ENCODE data around the gene GAD1.

GAD1 gene

DNA sequence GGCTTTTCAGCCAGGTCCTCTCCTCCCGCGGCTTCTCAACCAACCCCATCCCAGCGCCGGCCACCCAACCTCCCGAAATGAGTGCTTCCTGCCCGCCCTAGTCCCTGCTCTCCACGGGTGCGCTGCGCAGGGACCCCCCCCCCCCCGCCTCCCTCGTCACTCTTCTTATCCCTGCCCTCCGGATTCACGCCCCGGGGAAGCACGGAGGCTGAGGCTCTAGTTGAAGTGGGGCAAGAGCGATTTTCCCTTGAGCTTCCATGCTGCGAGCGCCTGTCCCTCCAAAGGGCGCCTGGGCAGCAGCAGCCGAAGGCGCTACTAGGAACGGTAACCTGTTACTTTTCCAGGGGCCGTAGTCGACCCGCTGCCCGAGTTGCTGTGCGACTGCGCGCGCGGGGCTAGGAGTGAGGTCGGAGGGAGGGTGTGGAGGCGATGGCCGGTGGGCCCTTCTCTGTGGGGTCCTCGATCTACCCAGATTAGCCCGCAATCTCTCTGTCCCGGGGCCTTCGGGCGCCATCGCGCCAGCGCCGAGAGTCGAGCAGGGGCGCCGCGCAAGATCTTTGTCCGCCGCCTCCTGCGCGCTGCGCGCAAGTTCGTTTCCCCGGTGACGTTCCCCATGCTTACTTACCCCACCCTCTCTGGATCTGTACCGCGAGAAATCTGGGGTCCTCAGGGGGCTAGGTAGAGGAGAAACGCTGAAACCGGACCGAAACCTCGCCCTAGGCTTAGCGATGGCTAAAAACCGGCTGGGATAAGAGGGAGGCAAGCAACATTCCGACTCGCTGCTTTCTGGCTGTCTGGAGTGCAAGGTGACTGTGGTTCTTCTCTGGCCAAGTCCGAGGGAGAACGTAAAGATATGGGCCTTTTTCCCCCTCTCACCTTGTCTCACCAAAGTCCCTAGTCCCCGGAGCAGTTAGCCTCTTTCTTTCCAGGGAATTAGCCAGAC is 677 bp downstream of the GAD1 start:
- in situ Hi-C loops (cut with MboI; ENCODE audit: low sequenced_read_pairs): loop anchor here (25.0 kb wide), 1 partner anchor 405 kb away; no protein-coding TSS in a partner anchor

DNA sequence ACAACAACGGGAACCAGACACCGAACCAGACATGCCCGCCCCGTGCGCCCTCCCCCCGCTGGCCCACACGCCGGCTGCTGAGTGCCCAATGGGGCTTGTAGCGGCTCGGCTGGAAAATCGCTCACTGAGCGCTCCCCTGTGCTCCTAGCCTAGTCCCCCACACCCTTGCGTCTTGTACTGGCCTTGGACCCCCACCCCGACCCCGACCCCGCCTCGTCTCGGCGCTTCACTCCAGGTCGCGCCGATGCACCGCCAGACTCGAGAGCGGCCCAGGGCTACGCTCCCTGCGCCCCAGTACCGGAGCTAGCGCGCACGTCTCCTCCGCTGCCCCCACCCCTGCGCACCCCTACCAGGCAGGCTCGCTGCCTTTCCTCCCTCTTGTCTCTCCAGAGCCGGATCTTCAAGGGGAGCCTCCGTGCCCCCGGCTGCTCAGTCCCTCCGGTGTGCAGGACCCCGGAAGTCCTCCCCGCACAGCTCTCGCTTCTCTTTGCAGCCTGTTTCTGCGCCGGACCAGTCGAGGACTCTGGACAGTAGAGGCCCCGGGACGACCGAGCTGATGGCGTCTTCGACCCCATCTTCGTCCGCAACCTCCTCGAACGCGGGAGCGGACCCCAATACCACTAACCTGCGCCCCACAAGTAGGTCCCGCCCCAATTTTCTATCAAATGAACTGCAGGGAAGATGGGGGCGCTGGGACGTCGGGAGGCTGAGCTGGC is 1.5 kb downstream of the GAD1 start:
- in situ Hi-C loops (cut with MboI; ENCODE audit: low sequenced_read_pairs): loop anchor here (25.0 kb wide), 1 partner anchor 406 kb away; no protein-coding TSS in a partner anchor

DNA sequence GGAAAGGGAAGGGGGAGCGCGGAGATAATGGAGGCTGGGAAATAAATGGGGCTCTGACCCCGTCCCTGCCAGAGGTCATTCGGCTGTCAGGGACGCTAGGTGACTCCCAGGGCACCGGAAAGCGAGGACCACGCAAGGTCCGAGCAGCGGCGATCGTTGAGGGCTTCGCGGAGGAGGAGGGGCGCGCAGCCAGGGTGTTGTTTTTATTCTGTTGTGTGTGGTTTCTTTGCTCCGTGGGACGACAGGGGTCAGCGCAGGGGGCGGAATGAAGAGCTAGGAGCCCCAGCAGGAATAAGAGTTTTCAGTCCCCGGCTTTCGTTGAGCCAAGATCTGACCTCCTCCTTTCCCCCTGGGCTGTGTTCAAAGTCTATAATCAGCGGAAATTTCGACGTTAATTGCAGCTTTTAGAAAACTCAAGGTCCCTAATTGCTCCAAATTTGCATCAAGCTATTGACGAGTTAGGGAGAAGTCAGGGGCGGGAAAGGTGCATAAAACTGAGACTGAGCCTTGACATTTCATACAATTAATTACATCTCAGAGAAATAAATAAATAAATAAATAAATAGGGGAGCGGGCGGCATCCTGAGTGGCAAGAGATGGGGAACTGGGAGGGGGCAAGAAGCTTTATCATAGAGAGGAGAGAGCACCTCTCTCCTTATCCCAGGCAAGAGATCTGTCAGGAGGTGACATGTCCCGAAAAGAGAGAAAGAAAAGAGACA is 2.2 kb downstream of the GAD1 start:
- in situ Hi-C loops (cut with MboI; ENCODE audit: low sequenced_read_pairs): loop anchor here (25.0 kb wide), 1 partner anchor 407 kb away; no protein-coding TSS in a partner anchor

DNA sequence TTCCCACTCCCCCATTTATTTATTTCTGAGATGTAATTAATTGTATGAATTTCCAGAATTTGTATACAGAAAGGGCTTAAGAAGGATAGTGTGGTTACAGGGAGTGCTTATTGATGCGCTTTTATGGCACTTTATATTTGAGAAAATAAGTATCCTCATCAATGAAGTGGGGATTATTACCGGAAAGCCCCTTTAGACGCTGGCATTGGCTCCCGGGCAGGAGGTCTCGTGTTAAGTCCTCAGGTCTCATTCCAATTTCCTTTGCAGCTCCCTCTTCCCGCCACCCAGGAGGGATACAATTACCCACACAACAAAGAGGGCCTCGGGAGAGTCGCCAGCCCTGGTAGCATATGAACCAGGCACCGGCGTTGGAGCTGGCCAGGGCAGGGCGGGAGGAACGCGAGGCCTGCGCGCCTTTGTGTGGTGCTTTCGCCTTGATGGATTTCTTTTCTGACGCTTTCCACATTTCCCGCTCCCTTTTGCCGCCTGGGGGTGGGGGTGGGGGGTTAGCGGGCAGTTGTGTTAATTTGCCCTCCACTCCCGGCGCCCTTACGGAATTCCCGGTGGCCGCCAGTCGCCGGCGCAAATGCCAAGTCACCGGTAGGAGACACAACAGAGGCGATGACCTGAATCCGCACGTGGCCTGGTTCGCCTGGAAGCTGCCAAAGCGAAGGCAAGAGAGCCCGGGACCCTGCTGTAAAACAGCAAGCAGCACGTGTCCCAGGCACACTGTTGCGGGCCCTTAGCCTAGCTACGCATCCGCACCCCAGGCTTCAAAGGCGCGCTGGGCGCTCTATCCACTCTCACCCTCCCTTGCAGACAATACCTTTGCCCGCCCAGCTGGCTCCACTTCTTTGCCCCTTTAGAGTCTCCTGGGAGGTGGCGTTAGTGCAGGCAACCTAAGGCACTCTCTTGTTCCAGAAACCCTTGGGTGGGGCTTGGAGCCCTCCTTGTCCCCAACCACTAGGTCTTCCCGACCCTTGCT is 3.3 kb downstream of the GAD1 start:
- in situ Hi-C loops (cut with MboI; ENCODE audit: low sequenced_read_pairs): loop anchor here (25.0 kb wide), 1 partner anchor 408 kb away; no protein-coding TSS in a partner anchor

DNA sequence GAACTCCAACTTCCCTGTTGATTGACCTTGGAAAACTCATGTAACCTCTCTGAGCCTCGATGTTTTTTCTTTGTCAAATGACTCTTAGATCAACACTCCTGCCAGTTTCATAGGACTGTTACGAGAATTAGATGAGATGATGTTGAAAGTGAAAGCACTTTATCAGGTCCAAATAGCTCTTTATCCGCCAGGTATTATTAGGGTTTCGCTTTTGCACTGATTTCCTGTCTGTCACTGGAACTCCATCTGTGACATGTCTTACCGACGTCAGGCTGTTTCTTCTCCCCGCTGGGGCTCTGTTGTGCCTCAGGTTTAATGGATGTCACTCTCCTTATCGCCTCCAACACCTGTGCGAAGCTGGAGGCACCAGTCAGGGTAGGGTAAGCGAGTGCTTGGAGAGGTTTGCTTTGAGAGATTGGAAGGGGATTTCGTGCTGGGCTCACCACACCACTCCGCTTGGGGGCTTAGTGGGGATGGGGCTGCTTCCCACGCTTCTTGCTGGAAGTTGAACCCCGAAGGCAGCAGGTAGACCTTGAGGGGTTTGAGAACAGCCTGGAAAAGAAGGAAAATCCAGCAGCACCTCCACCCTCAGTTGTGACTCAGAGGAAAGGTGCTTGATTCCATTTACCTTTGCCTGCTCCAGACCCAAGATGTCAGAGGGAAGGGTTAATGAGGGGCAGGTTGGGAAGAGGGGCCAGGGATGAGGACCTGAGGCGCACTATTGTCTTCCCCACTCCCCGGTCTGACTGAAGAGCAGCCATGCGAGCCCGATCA is 4.3 kb downstream of the GAD1 start:
- in situ Hi-C loops (cut with MboI; ENCODE audit: low sequenced_read_pairs): loop anchor here (25.0 kb wide), 1 partner anchor 409 kb away; no protein-coding TSS in a partner anchor

- in situ Hi-C loops (cut with MboI; ENCODE audit: low sequenced_read_pairs): loop anchor here (25.0 kb wide), 1 partner anchor 409 kb away; no protein-coding TSS in a partner anchor
Measured at GRCh38 chr2:170821531-170822289, 5.0 kb downstream of the GAD1 start.

- in situ Hi-C loops (cut with MboI; ENCODE audit: low sequenced_read_pairs): loop anchor here (25.0 kb wide), 1 partner anchor 410 kb away; no protein-coding TSS in a partner anchor
Measured at GRCh38 chr2:170822290-170823087, 5.8 kb downstream of the GAD1 start.

DNA sequence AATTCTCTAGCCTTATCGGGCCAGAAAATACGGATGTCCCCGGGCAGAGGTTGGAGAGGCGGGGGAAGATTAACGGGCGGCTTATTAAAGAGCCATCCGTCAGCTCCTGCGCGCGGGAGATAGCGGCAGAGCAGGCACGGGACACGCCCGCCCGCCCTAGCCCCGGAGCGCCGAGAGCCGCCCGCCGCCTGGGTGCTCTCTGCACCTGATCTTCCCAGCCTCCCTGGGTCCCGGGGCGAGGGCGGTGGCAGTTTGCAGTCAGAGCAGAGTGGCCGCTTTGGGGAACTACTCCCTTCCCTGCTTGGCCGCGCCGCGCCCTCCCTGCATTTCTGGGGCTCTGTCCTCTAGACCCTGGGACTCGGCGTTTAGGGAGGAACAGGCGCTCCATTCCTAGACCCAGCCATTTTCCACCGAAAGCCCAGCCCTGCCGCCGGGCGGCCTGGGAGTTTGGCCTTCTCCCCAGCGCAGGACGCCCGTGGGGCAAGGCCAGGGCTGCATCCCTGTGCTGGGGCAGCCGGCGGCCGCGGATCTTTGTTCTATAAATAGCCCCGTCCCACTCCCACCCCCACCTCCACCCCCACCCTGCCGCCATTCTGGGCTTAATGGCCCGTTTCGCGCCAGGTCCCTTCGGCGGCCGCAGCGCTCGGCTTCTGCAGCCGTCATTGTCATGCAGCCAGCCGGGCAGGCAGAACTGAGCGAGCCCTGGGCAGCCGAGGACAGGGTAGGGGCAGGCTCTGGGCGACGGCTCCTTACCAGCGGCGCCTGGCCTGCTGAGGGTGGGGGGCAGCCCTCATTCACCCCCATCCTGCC is 6.6 kb downstream of the GAD1 start:
- in situ Hi-C loops (cut with MboI; ENCODE audit: low sequenced_read_pairs): loop anchor here (25.0 kb wide), 1 partner anchor 411 kb away; no protein-coding TSS in a partner anchor

GRCh38 chr2:170823898-170824215 is 7.2 kb downstream of the GAD1 start:
- in situ Hi-C loops (cut with MboI; ENCODE audit: low sequenced_read_pairs): loop anchor here (25.0 kb wide), 1 partner anchor 412 kb away; no protein-coding TSS in a partner anchor

DNA sequence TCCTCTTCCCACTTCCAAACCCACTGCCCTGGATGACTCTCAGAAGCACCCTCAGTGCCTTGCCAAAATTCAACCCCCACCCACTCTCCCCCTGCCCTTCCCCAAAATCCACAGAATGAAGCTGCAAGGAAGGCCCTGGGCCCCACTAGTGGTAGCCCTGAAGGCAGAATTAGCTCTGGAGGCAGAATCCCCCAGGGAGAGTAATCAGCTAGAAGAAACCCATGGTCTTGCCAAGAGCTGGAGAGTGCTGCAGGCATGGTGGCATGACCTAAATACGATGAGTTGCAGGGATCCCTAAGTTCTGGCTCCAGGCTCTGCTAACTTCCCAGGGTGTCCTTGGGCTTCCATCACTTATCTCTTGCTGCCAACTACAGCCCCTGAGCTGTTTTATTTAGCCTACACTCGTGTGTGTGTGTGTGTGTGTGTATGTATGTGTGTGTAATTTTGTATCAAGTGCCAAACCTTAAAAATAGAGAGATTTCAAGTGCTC is 7.9 kb downstream of the GAD1 start:
- in situ Hi-C loops (cut with MboI; ENCODE audit: low sequenced_read_pairs): loop anchor here (25.0 kb wide), 1 partner anchor 412 kb away; no protein-coding TSS in a partner anchor

DNA sequence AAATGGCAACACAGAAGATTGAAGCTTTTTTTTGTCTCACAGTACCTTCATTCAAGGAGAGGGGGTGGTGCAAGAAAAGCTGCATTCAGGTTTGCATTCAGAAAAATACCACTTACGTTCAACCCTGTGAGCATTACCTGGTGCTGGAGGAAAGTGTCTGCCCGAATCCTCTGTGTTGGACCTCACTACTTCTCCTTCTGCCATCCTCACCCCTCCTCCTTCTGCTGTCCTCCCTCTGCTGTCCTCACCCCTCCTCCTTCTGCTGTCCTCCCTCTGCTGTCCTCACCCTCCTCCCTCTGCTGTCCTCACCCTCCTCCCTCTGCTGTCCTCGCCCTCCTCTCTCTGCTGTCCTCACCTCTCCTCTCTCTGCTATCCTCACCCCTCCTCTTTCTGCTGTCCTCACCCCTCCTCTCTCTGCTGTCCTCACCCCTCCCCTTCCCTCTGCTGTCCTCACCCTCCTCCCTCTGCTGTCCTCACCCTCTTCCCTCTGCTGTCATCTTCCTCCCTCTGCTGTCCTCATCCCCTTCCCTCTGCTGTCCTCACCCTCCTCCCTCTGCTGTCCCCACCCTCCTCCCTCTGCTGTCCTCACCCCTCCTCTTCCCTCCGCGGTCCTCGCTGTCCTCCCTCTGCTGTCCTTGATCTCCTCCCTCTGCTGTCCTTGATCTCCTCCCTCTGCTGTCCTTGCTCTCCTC is 11.3 kb downstream of the GAD1 start:
- in situ Hi-C loops (cut with MboI; ENCODE audit: low sequenced_read_pairs): no loop called here

DNA sequence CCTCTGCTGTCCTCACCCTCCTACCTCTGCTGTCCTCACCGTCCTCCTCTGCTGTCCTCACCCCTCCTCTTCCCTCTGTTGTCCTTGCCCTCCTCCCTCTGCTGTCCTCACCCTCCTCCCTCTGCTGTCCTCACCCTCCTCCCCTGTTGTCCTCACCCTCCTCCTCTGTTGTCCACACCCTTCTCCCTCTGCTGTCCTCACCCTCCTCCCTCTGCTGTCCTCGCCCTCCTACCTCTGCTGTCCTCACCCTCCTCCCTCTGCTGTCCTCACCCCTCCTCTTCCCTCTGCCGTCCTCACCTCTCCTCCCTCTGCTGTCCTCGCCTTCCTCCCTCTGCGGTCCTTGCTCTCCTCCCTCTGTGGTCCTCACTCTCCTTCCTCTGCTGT is 11.8 kb downstream of the GAD1 start:
- in situ Hi-C loops (cut with MboI; ENCODE audit: low sequenced_read_pairs): no loop called here

DNA sequence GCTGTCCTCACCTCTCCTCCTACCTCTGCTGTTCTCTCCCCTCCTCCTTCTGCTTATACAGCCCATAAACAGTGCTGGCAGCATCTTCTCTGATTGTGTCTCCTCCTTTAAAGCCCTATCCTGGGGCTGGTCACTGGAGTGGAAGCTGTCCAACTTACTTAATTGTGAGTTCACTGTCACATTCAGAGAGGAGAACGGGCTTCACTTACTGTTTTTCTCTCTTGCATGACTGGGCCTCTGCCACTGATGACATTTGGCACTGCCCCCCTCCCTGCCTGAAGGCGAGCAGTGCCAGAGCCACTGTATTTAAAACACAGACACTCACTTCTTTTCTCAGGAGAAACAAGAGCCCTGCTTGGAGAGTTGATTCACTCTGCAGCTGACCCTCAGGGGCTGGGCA is 12.3 kb downstream of the GAD1 start:
- in situ Hi-C loops (cut with MboI; ENCODE audit: low sequenced_read_pairs): no loop called here

DNA sequence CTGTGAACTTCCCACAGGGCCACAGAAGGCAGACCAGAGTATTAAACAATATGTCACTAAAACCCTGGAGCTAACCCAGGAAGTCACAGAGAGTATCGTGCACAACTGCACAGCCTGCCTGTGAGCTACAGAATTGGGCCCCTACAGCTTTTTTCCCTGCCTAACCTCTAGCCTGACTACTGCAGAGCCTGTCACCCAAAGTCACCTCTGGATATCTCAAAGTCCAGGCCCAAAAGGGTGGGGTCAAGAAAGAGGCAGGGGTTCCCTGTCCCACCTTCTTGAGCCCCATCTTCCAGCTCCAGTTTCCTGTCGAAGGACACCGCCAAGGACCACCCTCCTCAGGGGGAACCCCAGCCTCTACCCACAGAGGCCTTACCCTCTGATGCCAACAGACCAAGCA is 13.5 kb downstream of the GAD1 start:
- in situ Hi-C loops (cut with MboI; ENCODE audit: low sequenced_read_pairs): no loop called here

DNA sequence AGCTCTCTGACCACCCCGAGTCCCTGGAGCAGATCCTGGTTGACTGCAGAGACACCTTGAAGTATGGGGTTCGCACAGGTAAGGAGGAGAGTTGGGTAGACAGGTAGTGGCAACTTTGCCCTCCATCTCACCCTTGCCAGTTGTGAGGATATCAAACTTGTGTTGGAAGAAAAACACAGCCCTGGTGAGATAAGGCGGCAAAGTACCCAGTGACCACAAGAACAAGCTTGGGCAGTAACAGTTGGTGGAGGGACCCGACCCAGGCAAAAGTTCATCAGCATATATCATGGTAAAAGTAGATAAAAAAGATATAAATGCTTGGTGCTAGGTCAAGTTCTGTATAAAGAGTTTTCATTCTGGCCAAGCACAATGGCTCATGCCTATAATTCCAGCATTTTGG is 14.4 kb downstream of the GAD1 start:
- in situ Hi-C loops (cut with MboI; ENCODE audit: low sequenced_read_pairs): no loop called here

DNA sequence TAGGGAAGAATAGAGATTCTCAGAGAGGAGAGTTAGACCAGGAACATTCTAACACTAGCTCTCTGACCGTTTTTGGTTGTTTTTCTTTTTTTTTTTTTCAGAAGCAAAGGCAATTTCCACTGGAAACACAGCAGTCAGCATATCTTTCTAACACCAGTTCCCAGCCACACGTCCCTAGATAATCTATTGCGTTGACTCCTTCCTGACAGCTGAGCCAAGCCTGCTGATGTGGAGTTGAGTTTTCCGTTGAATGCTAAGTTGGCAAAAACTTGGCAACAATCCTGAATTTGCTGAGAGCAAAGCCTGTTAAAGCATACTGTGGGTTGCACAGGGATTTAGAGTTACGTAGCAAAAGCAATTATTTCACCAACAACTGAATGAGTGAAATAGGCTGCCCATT is 19.3 kb downstream of the GAD1 start:
- in situ Hi-C loops (cut with MboI; ENCODE audit: low sequenced_read_pairs): no loop called here

Measured in HL-60/S4 treated with phorbol 12-myristate 13-acetate at 8.2 ng/mL for 4 days and 3 days (cell line).